Activated T-cell treated with anti-CD3 and anti-CD28 coated beads for 1 hour (primary cell): ENCODE results near the gene CDC14A.
A peak's percentile ranks its signal among the peaks of the same experiment; 100 is the strongest.
"Not testable (repeated sequence)": the region's sequence is repeated elsewhere in the genome, so short reads cannot be mapped to it uniquely, and the experiment has no call there.

Experiments used
- DNase-seq: peaks from one replicate; pipeline ENCODE4 v3.0.0-alpha.2; 2020; ENCODE audit warnings: low read depth

The CDC14A gene

DNA sequence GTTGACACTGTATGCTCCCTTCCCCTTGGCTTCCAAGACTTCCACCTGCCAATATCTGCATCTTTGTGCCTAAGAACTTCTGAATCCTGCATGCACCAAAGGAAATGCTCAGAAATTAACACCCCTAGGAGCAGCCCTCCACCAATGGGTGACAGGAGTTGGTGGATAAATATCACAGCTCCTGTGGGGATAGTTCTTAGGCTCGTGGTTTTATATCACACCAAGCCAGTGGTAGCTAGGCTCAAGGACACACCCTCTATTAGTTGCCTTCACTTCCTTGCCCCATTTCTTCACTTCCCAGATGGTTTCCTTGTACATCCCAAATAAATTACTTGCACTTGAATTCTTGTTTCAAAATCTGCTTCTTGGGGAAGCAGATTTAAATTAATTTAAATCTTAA is 16.9 kb upstream of the CDC14A start:
- no peak for DNase-seq

- not testable (repeated sequence) for DNase-seq
Observed at GRCh38 chr1:100337878-100338277, 14.4 kb upstream of the CDC14A start.

DNA sequence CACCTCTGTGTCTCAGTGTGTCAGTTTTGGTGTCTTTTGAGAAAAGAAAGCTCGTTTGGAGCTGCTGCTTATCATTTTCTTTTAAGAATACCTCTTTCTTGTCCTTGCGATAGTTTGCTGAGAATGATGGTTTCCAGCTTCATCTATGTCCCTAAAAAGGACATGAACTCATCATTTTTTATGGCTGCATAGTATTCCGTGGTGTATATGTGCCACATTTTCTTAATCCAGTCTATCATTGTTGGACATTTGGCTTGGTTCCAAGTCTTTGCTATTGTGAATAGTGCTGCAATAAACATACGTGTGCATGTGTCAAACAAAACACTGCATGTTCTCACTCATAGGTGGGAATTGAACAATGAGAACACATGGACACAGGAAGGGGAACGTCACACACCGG is 12.6 kb upstream of the CDC14A start:
- DNase-seq, result not testable (repeated sequence)

GRCh38 chr1:100340494-100340893 is 11.8 kb upstream of the CDC14A start:
- DNase-seq, result no peak

- no peak for DNase-seq
Observed at GRCh38 chr1:100342348-100342747, 10.0 kb upstream of the CDC14A start.

- no peak for DNase-seq
Observed at GRCh38 chr1:100343897-100344296, 8.4 kb upstream of the CDC14A start.

DNA sequence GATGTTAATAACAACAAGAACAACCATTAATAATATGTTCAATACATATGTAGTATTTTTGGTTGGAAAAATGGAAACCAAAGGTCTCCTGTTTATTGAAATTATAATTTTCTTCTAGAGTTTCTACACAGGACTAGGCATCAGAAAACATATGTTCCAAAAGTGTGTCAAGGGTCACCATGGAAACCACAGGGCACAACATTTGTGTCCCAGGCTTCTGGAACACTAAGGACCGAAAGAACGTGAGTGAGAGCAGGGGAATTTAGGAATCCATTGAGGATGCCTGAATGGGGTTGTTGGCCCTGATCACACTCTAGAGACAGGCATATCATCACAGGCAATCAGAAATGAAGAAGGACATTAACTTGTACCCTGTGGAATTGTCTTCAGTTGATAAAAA is 7.5 kb upstream of the CDC14A start:
- no peak for DNase-seq

- no peak for DNase-seq
Observed at GRCh38 chr1:100346387-100346786, 5.9 kb upstream of the CDC14A start.

DNA sequence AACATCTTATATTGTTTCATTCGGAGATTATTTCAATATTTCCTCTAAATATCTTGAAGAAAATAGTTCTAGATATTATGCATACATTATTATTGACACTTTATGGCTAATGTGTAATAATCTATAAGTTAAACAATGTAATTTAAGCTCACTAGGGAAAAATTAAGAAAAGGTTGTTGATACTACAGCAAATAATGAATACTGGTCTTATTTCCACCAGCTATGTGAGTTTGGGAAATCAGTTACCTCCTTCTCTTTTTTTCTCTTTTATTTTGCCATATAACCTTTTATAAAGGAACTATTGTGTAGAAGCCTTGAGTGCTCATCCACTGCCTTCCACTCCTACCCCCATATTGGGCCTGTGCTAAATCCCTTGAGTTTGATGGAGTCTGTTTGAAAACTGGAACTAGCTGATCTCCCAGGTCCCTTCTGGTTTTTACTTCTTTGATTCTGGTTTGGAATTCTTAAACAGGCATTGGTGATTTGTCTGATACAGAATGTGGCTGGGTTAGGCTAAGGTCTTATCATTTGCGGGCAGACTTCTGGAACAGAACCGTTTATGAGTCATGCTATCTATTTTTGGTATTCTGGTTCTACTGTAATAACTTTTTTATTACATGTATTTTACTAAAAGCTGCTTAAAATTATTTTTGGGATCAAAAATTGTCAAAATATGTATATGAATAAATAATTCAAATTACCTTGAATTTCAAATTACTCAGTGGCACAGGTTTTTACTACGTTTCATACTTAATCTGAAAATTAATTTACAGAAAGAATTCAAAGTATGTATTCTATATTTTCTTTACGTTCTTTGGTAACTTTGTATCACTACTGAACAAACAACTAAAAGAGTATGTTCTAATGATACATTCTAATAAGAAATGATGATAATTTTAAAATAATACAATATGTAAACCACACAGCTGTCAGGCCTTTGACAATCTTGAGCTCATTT is 5.0 kb upstream of the CDC14A start:
- no peak for DNase-seq

DNA sequence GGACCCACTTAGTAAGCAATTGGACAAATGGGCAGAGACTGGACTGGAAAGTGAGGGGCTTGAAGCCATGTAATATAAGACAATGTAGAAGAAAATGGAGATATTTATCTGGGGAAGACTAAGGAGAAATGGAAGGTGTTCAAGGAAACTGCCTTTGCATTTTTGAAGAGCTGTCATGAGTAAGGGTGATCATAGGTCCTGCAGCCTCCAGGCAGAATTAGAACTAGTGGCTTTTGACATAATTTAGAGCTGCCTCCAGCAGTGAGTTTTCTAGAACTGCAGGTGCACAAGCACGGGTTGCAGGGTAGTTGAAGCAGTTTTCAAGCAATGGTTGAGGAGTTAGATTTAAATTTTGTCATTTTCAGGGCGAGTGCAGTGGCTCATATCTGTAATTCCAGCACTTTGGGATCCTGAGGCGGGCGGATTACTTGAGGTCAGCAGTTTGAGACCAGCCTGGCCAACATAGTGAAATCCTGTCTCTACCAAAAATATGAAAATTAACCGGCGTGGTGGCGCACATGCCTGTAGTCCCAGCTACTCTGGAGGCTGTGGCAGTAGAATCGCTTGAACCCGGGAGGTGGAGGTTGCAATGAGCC is 3.7 kb upstream of the CDC14A start:
- DNase-seq, result no peak

DNA sequence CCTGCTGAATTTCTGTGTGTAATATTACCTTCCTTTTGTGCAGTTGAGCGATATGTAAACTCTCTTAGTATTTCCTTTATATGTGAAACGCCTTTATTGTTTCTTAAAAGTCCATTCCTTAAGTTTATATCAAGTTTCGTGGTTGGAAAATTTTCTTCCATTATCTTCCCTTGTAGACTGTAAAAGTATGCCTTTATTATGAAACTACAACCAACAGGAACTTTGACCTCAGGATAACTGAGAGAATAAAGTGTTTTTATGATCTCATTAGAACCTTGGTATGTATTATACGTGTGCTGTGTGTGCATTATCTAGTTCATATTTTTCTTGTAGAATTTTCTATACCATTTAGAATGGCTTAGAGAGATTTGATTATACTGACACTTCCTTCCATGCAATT is 3.1 kb upstream of the CDC14A start:
- DNase-seq, result no peak

DNA sequence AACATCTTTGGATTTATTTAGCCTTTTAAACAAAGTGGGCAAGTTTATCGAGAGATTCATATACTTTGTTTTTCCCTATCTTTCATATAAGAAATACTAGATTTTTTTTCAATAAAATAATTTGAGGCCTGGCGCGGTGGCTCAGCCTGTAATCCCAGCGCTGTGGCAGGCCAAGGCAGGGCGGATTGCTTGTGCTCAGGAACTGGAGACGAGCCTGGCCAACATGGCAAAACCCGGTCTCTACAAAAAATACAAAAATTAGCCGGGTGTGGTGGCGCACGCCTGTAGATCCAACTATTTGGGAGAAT is 1.6 kb upstream of the CDC14A start:
- DNase-seq, result no peak

DNA sequence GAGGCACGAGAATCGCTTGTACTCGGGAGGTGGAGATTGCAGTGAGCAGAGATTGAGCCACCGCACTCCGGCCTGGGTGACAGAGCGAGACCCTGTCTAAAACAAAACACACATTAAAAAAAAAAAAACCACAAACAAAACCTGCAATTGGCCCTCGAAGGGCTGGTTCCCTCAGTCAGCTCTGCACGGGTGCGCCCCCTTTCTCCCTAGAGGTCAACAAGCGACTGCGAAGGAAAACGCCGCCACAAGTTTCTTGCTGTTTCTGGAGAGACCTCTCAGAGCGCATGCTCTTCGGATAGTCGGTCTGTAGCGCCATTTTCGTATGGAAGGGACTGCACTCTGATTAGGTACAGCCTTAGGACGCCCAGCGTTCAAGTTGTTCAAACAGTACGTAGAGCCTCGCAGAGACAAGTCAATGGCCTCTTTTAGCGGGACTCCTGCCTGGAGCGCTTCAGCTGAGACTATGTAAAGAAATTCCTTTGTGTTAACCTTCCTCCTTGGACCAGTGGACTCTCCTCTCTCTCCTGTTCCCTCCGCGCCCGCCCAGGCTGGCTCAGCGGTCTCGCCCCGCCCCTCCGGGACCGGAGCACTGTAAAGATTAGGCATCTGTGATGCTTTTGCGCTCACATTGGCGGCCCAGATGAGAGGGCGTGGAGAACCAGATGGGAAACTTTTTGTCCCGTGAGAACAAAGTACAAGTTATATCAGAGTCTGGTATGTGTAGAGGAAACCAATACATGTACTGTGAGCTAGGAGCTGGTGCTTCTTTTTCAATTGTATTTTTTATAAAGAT is 1.0 kb upstream of the CDC14A start:
- DNase-seq, result peak; percentile 74

DNA sequence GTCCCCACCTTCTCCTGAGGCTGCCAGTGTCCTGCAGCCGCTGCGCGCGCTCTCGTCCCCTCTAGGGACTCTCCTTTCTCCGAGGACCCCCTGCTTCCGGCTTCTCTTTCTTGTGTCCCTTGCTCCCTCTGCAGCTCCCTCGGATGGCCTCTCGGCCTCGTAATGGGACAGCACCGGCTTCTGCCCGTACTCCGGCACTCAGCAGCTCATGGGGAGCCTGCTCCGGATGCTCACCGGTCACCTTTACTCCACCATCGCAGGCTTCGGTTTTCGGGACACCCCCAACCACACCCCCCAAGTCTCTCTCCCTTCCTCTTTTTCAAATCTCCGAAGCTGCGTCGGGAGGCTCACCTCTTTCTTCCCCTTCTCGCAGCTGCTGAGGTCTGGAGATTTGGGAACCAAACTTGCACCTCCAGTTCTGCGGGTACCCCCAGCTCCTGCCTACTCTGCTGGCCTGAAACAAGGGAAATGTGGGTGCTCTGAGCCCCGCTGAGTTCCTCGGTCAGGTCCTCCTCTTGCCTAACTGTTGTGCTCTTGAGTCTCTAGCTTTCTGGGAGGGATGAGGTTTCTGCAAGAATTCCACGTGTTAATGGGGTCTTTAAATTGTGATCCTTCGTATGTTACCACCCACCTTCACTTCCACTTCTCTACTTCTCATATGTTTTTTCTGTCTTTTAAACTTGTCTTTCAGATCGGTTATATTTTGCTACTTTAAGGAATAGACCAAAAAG is 930 bp downstream of the CDC14A start:
- peak; percentile 16 for DNase-seq

DNA sequence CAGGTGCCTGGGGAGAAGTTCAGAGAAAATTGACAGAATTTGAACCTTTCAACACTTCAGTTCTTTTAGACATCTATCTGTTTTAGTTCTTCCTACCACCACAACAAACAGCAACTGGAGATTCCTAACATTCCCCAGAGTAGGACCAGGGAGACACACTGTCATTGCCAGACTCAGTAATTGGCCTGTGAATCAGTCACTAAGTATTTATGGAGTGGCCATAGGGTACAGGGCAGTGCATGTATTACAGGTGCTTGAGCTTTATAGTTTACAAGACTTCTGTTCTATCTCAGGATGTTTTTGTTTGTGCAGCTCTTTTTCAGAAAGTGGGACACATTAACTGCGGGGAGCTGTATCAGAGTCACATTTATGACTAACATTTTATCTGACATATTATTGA is 1.7 kb downstream of the CDC14A start:
- DNase-seq, result no peak

DNA sequence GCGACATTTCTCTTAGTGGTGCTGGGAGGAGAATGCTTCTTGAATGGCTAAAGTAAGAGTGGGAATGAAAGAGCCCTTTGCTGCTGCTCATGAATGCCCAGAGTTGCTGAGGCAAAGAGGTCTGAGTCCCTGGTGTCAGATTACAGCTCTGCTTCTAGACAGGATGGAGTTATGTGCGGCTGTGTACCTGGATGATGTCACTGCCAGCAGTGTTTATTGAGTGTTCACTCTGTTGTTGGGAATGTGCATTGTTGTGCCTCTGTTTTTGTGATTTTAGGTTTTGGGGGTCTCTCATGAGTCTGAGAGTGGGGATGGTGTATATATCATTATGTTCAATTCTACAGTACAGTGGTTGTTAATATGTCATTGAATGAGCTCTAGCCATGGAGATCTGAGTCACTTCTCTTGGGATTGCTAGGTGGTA is 2.7 kb downstream of the CDC14A start:
- no peak for DNase-seq

GRCh38 chr1:100358210-100358609 is 5.9 kb downstream of the CDC14A start:
- DNase-seq, result no peak

GRCh38 chr1:100359139-100359538 is 6.8 kb downstream of the CDC14A start:
- no peak for DNase-seq

GRCh38 chr1:100360790-100361510 is 8.6 kb downstream of the CDC14A start:
- DNase-seq, result no peak

DNA sequence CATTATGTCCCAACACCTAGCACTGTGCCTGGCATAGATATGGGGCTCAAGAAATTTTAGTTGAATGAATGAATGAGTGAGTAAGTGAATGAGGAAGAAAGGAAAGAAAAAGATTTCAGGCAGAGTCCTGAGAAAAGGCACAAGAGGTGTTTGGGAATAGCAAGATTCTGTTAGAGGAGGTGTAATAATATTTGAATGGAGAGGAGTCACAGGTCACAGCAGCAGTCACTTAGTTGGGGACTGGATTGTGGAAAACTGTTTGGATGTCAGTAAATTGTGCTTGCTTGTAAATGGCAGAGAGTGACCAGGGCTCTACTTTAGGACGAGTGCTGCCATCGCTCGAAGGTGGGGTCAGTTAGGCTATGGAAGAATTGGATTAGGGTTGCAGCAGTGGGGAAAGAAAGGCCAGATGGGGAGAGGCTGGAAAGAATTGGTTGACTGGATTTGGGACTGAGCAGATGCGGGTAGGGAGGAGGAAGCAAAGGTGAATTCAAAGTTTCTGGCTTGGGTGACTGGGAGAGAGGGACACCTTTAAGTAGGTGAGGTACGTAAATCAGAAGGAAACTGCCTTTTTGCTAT is 9.3 kb downstream of the CDC14A start:
- DNase-seq, result no peak

- DNase-seq, result no peak
Observed at GRCh38 chr1:100362821-100363466, 10.6 kb downstream of the CDC14A start.
